Dedifferentiated amniotic fluid mesenchymal stem cell (primary cell): ENCODE data around the gene PGAM5.

Source experiments
- DNase-seq: peaks from one replicate; pipeline ENCODE4 v3.0.0-alpha.2; 2016; ENCODE audit errors: extremely low spot score

Gene PGAM5

GRCh38 chr12:132723015-132723763 is 12.5 kb downstream of the PGAM5 start:
- no peak for DNase-seq

- DNase-seq, result no peak
Observed at GRCh38 chr12:132723764-132724140, 13.1 kb downstream of the PGAM5 start.

GRCh38 chr12:132724506-132725241 is 14.0 kb downstream of the PGAM5 start:
- no peak for DNase-seq

GRCh38 chr12:132726386-132726785 is 15.7 kb downstream of the PGAM5 start:
- DNase-seq, result no peak

DNA sequence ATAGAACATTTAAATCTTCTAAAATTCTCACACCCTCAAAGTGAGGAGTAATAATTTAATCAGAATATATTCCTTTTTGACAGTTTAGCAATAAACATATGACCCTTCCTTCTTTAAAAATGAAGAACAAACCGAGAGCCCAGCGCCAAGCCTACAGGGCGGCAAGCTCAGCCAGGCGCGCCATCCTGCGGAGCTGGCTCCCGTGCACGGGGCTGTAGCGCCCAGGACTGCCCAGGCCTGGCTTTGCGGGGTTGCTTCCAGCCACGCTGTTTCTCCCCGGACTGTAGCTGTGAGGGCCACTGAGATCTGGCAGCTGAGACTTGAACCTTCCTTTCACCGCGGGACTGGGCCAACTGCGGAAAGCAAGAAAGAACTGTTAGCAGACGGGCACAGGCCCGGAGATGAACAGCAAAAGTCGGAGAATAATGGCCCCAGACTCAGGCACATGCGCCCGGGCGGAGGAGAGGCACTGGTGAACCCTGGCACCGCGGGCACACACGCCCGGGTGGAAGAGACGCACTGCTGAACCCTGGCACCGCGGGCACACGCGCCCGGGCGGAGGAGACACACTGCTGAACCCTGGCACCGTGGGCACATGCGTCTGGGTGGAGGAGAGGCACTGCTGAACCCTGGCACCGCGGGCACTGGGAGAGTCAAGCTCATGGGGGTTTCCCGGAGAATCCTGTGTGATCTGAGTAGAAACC is 16.6 kb downstream of the PGAM5 start:
- DNase-seq, result no peak

GRCh38 chr12:132728502-132728901 is 17.9 kb downstream of the PGAM5 start:
- DNase-seq, result no peak

DNA sequence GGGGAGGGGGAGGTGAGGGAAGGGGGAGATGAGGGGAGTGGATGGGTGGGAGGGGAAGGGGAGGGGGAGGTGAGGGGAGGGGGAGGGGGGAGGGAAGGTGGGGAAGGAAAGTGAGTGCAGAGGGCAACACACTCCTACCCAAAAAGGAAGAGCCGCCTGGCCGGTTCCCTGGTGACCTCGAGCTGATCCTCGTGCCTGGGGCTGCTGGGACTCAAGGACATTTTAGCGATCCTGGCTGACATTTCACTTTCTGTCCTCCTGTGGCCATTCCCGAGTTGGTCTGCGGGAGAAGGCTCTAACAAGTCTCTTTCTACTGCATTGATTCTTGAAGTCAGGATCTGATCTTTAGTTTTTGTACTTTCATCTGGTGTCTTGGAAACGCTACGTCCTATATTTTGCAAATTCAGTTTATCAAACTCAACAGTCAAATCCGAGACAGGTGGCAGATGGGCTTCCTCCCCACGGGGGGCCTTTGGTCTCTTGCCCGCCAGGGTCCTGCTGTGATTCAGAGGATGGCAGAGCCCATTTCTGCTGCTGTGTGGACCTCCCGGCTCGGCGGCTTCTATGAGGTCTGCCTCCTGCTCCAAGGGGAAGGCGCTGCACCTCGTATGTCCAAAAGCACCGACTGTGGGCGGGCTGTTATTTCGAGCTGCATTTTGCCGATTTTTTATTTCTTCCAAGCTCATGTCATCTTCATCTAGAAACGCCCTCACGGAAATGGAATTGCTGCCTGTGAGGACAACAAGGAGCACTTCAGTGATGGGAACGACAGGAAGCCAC is 19.1 kb downstream of the PGAM5 start:
- DNase-seq, result no peak

DNA sequence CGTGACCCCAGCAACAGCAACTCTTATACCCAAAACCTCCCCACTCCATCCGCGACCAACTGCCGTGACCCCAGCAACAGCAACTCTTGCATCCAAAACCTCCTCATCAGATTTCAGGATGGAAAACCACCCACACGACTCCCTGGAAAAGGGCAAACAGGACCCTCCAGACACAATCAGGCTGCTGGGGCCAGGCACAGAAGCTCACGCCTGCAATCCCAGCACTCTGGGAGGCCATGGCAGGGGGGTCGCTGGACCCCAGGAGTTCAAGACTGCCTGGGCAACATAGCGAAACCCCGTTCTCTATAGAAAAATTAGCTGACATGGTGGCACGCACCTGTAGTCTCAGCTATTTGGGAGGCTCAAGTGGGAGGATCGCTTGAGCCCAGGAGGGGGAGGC is 19.7 kb downstream of the PGAM5 start:
- no peak for DNase-seq

- no peak for DNase-seq
Observed at GRCh38 chr12:132731574-132731973, 20.9 kb downstream of the PGAM5 start.

DNA sequence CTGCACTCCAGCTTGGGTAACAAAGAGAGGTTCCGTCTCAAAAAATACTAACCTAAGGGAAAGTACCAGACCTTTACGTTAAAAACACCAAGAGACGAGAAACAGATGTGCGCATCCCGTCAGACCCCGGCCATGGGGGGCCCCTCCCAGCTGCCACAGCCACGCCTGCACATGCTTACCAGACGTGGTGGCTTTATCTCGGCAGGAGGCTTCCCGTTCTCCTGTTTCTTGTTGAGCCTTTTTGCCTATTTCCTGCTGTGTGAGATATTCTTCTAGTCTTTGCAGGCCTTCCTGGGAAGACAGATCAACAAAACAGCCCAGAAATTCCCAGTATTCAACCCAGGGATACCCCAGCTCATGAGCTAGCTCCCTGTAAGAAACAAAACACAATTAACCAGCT is 23.6 kb downstream of the PGAM5 start:
- DNase-seq, result no peak

GRCh38 chr12:132735496-132735895 is 24.9 kb downstream of the PGAM5 start:
- no peak for DNase-seq

DNA sequence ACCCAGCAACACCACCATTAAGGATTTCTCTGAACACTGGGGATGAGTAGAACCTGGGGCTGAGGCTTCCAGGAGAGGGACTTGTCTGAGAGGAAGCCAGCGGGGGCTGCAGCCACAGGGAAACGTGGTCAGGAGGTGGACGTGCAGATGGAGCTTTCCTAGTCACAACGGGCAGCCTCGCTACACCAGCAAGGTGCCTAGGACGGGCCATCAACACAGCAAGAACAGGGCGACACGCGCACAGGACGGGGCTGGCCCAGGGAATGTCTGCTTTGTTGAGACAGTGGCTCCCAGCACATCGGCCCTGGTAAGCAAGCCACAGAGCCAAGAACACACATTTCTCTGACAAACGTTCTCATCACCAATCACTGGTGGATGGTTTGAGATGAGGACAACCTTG is 25.7 kb downstream of the PGAM5 start:
- no peak for DNase-seq

- DNase-seq, result no peak
Observed at GRCh38 chr12:132736913-132737312, 26.3 kb downstream of the PGAM5 start.

DNA sequence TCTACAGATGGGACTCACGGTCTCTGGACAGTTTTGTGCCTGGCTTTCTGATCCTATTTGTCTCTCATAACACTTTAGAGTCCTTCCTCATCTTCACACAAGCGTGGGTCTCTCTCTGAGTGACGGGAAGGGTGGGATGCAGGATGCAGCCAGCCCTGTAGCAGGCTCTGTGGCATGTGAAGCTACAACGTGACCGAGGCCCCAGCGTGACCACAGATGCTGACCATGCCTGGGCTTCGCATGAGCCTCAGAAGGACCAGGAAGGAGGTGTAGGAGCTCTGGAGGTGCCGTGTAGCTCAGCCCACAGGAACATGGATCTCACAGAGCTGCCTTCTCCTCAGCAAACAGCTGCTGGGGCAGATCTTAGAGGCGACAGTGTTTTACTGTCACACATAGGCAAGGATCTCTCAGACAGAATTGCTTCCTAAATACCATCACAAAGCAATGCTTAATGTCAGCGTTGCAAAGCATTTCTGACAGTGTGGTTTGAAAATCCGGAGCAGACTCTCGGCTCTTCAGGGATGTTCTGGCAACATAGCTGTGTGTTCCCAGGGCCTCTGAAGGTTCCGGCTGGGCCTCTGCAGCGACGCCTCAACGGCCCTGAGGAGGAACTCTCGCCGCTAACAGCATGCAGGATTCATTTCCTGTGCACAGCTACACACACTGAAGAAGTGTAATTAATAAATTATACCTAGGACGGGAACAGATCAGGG is 29.1 kb downstream of the PGAM5 start:
- DNase-seq, result no peak

- DNase-seq, result no peak
Observed at GRCh38 chr12:132740313-132740646, 29.6 kb downstream of the PGAM5 start.

GRCh38 chr12:132740652-132741051 is 30.0 kb downstream of the PGAM5 start:
- no peak for DNase-seq

DNA sequence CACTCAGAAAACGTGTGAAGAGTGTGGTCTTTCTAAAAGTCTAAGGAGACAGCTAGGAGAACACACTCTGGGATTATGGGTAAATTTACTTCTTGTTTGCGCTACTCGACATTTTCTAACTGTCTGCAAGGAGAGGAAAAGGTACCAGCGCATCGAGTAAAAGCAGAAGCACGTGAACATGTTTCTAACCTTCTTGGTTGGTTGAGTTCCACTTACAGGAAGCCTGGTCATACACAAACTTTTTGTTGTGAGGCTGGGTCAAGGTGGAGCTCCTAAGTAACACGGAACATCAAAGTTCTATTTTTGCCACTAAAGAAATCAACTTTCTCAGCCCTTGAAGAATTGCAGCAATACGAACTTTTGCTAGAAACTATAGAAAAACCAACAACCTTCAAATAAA is 31.0 kb downstream of the PGAM5 start:
- no peak for DNase-seq

- no peak for DNase-seq
Observed at GRCh38 chr12:132743831-132744230, 33.2 kb downstream of the PGAM5 start.

DNA sequence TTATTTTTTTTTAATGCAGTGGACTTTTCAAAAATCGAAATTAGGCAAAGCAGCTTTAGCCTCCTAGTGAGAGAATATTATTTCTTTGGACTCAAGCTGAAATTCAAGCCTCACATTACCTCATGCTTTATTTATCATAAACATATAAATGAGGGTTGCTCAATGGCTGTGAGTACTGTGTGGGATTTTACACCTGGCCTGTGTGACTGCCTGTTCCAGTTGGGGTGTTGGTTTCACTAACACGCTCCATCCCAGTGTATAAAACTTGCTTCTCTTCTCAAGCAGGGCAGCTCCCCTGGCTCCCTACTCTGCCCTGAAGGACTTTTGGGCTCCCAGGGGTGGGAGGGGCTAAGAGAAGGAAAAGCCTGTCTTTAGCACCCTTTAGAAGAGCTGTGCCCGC is 36.0 kb downstream of the PGAM5 start:
- no peak for DNase-seq

- DNase-seq, result no peak
Observed at GRCh38 chr12:132747395-132747794, 36.8 kb downstream of the PGAM5 start.

GRCh38 chr12:132747896-132748295 is 37.3 kb downstream of the PGAM5 start:
- DNase-seq, result no peak

GRCh38 chr12:132748319-132748718 is 37.7 kb downstream of the PGAM5 start:
- no peak for DNase-seq
